ENCODE data around the gene PALM. TPM values are rescaled to one million over a fixed set of nuclear protein-coding genes. Genes with fewer than 3 reads are reported as not detected.
"Not testable (repeated sequence)": the region's sequence is repeated elsewhere in the genome, so short reads cannot be mapped to it uniquely, and the experiment has no call there.

The PALM gene
- total and polyA plus RNA-seq, 5 donors: 30.3 to 84.9 (median 41.5) TPM

GRCh38 chr19:694481-695351, 14.0 kb upstream of the PALM start:
- DNase-seq (peak in 2 of 3 donors; percentile 38 to 42), ATAC-seq (peak in 1 of 2 donors; percentile 17)
- 41% methylated on average over 41 of the region's 41 CpGs for WGBS
- no peaks in the 10 kb centered on the region for H3K4me1 ChIP-seq (ENCODE audit: control insufficient read depth, insufficient read depth, low read length)
- H3K9me3 ChIP-seq (ENCODE audit: control insufficient read depth, low read length): no peaks in the 10 kb centered on the region
- H3K27me3 ChIP-seq (ENCODE audit: control insufficient read depth, insufficient read depth): no peaks in the 10 kb centered on the region
- intact Hi-C loops (cut with DNase I): no loop called here
- H3K27ac ChIP-seq (ENCODE audit: low read length): no peak overlapping the region
- H3K4me3 ChIP-seq (ENCODE audit: low read length): no peak overlapping the region

DNA sequence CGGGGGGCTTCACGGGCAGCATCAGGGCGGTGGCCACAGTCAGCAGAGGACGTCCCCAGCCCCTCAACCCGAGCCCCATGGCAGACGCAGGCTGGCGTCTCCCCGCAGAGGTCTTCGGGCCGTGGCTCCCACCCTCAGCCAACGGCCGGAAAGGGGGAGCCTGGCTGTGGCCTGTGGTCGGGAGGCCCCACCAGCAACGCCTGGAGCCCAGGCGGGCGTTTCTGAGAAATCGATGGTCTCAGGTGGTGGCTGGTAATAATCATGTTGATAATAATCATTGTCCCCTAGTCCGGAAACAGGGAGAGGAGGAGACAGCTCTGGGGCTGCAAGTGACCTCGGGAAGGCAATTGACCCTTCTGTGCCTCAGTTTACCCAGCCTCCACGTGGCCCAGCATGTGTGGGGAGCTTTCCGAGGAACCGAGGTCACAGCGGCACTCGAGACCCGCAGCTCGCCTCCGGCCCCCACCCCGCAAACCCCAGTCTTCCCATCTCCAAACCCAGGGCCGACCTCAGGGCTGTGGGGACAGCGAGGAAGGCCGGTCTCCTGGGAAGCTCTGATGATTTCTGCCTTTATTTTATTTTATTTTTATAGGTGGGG, 13.3 kb upstream of the PALM start, which contains the start of gene PRSS57:
Gene PRSS57 (minus strand): TSS at position 101 of the 598 bp plus-strand sequence. CDS start 22 bp downstream, at position 79.
- Histone ChIP-seq H3K9me3 (ENCODE audit: control insufficient read depth, low read length) (no peaks in the 10 kb centered on the region), H3K4me1 (ENCODE audit: control insufficient read depth, insufficient read depth, low read length) (no peaks in the 10 kb centered on the region), H3K27me3 (ENCODE audit: control insufficient read depth, insufficient read depth) (no peaks in the 10 kb centered on the region), H3K4me3 (ENCODE audit: low read length) (no peak within 1 kb of the TSS), H3K27ac (ENCODE audit: low read length) (no peak within 1 kb of the TSS)
- WGBS: 61% methylated on average over 31 of the region's 31 CpGs
- no peak for ATAC-seq
- intact Hi-C loops (cut with DNase I): no loop called here
- peak in 1 of 3 donors; percentile 40 for DNase-seq

- DNase-seq; H3K4me3 ChIP-seq (ENCODE audit: low read length); H3K9me3 ChIP-seq (ENCODE audit: control insufficient read depth, low read length); H3K4me1 ChIP-seq (ENCODE audit: control insufficient read depth, insufficient read depth, low read length); intact Hi-C loops (cut with DNase I); H3K27me3 ChIP-seq (ENCODE audit: control insufficient read depth, insufficient read depth); H3K27ac ChIP-seq (ENCODE audit: low read length); ATAC-seq: not testable (repeated sequence)
- 91% methylated on average over 15 of the region's 15 CpGs for WGBS
These were observed 10.2 kb upstream of the PALM start for GRCh38 chr19:698529-698928.

GRCh38 chr19:699885-700284, 8.8 kb upstream of the PALM start:
- H3K27me3 ChIP-seq (ENCODE audit: control insufficient read depth, insufficient read depth); intact Hi-C loops (cut with DNase I); H3K27ac ChIP-seq (ENCODE audit: low read length); ATAC-seq; H3K9me3 ChIP-seq (ENCODE audit: control insufficient read depth, low read length); H3K4me1 ChIP-seq (ENCODE audit: control insufficient read depth, insufficient read depth, low read length); H3K4me3 ChIP-seq (ENCODE audit: low read length): not testable (repeated sequence)
- peak in 1 of 3 donors; percentile 43 for DNase-seq
- WGBS: 78% methylated on average over 12 of the region's 14 CpGs

DNA sequence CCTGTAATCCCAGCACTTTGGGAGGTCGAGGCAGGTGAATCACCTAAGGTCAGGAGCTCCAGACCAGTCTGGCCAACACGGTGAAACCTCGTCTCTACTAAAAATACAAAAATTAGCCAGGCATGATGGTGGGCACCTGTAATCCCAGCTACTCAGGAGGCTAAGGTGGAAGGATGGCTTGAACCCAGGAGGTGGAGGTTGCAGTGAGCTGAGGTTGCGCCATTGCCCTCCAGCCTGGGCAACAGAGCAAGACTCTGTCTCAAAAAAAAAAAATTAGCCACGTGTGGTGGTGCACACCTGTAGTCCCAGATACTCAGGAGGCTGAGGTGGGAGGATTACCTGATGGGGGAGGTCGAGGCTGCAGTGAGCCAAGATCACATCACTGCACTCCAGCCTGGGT, 5.9 kb upstream of the PALM start:
- H3K27me3 ChIP-seq (ENCODE audit: control insufficient read depth, insufficient read depth); ATAC-seq; DNase-seq; H3K9me3 ChIP-seq (ENCODE audit: control insufficient read depth, low read length); H3K4me3 ChIP-seq (ENCODE audit: low read length); H3K27ac ChIP-seq (ENCODE audit: low read length); intact Hi-C loops (cut with DNase I); H3K4me1 ChIP-seq (ENCODE audit: control insufficient read depth, insufficient read depth, low read length): not testable (repeated sequence)
- 74% methylated on average over 6 of the region's 6 CpGs for WGBS

DNA sequence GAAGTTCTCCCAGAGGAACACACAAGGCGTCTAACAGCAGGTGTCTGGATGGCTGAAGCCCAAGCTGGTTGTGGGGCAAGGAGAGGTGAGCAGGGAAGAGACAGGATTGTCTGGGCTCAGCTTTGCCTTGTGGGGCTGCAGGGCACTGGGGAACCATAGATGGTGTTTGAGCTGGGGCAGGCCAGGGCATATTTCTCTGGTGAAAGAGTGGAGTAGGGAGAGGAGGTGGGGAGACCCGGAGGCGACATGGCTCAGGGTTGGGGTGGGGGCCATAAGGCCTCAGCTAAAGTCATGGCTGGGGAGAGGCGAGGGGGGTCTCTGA, 5.4 kb upstream of the PALM start:
- Histone ChIP-seq H3K27ac (ENCODE audit: low read length) (peak overlapping the region; percentile 8), H3K9me3 (ENCODE audit: control insufficient read depth, low read length) (no peaks in the 10 kb centered on the region), H3K27me3 (ENCODE audit: control insufficient read depth, insufficient read depth) (no peaks in the 10 kb centered on the region), H3K4me1 (ENCODE audit: control insufficient read depth, insufficient read depth, low read length) (peaks cover 2% of the 10 kb centered on the region), H3K4me3 (ENCODE audit: low read length) (peak overlapping the region; percentile 19)
- ATAC-seq: no peak
- DNase-seq: no peak
- 42% methylated on average over 4 of the region's 4 CpGs for WGBS
- intact Hi-C loops (cut with DNase I): no loop called here

DNA sequence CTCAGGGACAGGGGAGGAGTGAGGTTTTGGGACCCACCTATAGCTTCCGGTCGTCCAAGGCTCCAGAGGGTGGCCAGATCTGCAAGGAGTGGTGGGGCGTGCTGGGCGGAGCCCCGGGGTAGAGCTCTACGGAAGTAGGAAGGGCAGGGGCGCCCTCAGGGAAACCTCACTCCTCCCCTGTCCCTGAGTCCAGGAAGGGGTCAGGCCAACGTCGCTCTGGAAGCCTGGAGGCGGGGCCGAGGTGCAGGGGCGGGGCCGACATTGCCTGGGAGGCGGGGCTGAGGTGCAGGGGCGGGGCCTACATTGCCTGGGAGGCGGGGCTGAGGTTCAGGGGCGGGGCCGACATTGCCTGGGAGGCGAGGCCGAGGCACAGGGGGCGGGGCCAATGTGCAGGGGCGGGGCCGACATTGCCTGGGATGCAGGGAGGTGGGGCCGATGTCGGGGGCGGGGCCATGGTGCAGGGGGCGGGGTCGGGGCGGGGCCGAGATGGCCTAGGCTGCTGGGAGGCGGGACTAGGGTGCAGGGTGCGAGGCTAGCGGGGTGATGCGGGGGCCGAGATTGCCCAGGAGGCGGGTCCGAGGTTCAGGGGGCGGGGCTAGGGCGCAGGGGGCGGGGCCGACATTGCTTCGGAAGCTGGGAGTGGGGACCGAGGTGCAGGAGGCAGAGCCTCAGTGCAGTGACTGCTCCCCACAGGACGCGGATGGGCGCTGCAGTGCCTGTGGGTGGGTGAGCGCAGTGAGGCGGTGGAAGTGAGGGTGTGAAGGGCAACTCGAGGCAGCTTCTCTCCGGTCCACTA, 4.9 kb upstream of the PALM start:
- ATAC-seq: peak; percentile 91 to 92
- intact Hi-C loops (cut with DNase I): no loop called here
- Histone ChIP-seq H3K9me3 (ENCODE audit: control insufficient read depth, low read length) (no peaks in the 10 kb centered on the region), H3K27ac (ENCODE audit: low read length) (peak overlapping the region; percentile 8), H3K27me3 (ENCODE audit: control insufficient read depth, insufficient read depth) (no peaks in the 10 kb centered on the region), H3K4me1 (ENCODE audit: control insufficient read depth, insufficient read depth, low read length) (peaks cover 2% of the 10 kb centered on the region), H3K4me3 (ENCODE audit: low read length) (peak overlapping the region; percentile 19)
- 5% methylated on average over 50 of the region's 50 CpGs for WGBS
- DNase-seq: peak; percentile 91 to 97 (median 95)

DNA sequence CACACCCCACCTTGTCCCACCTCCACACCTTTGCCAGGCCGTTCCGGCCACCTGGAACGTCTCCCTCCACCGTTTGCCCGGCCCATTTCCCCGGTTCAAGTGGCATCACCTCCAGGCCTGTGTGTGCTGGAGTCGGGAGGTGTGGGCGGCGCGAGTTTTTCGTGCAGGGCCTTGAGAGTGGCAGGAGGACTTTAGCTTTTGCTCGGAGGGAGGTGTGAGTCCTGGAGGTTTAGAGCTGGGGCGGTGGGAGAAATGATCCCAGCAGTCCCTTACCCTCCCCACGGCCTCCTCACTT, 4.3 kb upstream of the PALM start:
- Histone ChIP-seq H3K27me3 (ENCODE audit: control insufficient read depth, insufficient read depth) (no peaks in the 10 kb centered on the region), H3K4me1 (ENCODE audit: control insufficient read depth, insufficient read depth, low read length) (peaks cover 2% of the 10 kb centered on the region), H3K27ac (ENCODE audit: low read length) (no peak overlapping the region), H3K4me3 (ENCODE audit: low read length) (no peak overlapping the region), H3K9me3 (ENCODE audit: control insufficient read depth, low read length) (no peaks in the 10 kb centered on the region)
- intact Hi-C loops (cut with DNase I): no loop called here
- WGBS: 32% methylated on average over 14 of the region's 14 CpGs
- DNase-seq: no peak
- ATAC-seq: no peak

DNA sequence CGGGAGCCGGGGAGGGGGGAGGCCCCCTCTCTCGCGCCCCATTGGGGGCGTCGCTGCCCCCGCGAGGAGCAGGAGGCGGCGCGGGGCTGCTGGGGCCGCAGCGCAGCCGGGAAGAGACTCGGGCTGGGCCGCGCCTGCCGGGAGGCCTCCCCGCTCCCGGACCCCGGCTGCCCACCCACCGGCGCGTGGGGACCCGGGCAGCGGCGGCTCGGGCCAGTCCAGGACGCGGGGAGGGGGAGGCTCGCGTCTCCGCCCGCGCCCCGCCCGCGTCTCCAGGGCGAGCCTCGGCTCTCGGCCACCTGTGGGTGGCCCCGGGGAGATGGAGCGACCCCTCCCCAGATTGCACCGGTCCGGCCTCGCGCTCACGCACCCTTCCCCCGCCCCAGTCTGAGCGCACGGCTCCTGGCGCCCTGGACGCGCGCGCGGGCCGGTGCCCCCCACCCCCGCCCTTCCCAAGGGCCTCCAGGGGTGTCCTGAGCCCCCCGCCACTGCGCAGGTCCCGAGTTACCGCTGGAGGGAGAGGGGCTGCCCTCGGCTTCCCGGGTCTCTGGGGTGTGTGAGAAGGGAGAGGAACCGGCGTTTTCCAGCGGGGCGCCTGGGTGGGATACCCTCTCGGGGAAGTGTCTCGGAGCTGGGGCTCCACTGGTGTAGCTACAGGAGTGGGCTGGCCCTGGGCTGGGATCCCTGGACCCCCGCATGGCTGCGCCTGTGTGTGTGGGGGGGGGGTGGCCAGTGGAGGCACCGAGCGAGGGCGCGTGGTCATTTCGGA, 645 bp downstream of the PALM start:
- peaks cover under 1% of the 10 kb centered on the region for H3K4me1 ChIP-seq (ENCODE audit: control insufficient read depth, insufficient read depth, low read length)
- WGBS: 3% methylated on average over 78 of the region's 78 CpGs
- peak overlapping the region; percentile 100 for H3K4me3 ChIP-seq (ENCODE audit: low read length)
- ATAC-seq (peak; percentile 7 to 11), DNase-seq (peak in 2 of 3 donors; percentile 66 to 72)
- H3K9me3 ChIP-seq (ENCODE audit: control insufficient read depth, low read length): no peaks in the 10 kb centered on the region
- H3K27me3 ChIP-seq (ENCODE audit: control insufficient read depth, insufficient read depth): no peaks in the 10 kb centered on the region
- H3K27ac ChIP-seq (ENCODE audit: low read length): peak overlapping the region; percentile 71
- intact Hi-C loops (cut with DNase I): no loop called here

DNA sequence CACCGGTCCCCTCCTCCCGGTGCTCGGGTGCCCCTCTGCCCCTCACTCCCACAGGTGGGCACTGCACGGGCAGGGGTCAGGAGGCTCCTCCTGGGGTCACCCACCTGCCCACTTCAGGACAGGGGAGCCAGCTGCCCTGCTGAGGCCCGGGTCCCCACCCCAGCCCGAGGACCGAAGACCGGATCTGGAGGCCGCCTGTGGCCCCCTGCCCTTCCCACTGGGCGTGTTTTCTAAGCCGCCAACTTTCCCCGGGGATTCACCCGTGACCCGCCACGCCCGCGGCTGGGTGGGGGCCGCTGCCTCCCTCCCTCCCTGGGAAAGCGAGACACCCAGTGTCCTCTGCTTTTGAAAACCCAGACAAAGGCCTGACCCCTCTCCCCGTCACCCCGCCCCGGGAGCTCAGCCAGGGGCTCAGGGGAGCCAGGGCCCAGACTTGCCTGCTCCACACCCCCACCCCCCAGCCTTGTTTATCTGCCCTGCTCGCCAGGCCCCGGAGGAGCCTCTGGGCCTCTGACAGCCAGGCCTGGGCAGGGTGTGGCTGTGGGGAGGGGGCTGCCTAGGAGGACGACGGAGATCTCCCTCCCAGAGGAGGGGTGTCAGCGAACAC, 1.3 kb downstream of the PALM start:
- peak; percentile 84 to 92 (median 91) for DNase-seq
- no peaks in the 10 kb centered on the region for H3K4me1 ChIP-seq (ENCODE audit: control insufficient read depth, insufficient read depth, low read length)
- intact Hi-C loops (cut with DNase I): no loop called here
- H3K4me3 ChIP-seq (ENCODE audit: low read length): peak overlapping the region; percentile 100
- H3K27me3 ChIP-seq (ENCODE audit: control insufficient read depth, insufficient read depth): no peaks in the 10 kb centered on the region
- peak overlapping the region; percentile 71 for H3K27ac ChIP-seq (ENCODE audit: low read length)
- H3K9me3 ChIP-seq (ENCODE audit: control insufficient read depth, low read length): no peaks in the 10 kb centered on the region
- 21% methylated on average over 27 of the region's 27 CpGs for WGBS
- ATAC-seq: peak; percentile 68 to 80
